ENCODE data around the gene SIGLEC6.

The SIGLEC6 gene

DNA sequence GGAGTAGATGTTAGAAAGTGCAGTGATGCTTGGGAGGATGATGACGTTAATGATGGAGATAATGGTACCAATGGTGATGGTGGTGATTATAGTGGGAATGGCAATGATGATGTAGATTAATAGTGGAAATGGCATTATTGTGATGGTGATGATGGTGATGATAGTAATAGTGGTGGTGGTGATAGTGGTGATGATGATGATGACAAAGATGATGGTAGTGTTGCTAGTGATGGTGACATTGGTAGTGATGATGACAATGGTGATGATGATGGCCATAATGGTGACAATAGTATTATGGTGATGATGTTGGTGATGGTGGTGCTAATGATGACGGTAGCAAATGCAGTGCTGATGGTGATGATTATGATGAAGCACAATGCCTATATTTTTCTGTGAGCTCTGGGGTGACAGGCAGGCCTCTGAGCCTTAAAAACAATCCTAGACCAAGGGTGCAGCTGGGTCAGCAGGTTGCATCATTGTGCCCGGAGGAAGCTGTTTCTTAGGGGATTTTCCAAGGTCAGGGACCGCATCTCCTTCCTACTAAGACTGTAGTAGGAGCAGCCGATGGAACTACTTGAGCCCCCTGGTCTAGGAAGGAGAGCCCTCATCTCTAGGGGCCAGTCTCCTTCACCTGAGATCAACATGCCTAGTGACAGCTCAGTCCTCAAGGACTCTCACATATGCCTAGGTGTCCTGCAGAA, 45.4 kb downstream of the SIGLEC6 start:
- H2AFZ ChIP-seq (ENCODE audit: low read depth): no peak overlapping the region
- H3K27me3 ChIP-seq (ENCODE audit: insufficient read depth, low read depth): no peaks in the 10 kb centered on the region
- no peak overlapping the region for H3K27ac ChIP-seq
- no peak overlapping the region for H3K4me3 ChIP-seq (IDR thresholded peaks at IDR 0.05; ENCODE audit: insufficient read depth, low read depth, low read length)
- TF ChIP-seq, protein P1, sequence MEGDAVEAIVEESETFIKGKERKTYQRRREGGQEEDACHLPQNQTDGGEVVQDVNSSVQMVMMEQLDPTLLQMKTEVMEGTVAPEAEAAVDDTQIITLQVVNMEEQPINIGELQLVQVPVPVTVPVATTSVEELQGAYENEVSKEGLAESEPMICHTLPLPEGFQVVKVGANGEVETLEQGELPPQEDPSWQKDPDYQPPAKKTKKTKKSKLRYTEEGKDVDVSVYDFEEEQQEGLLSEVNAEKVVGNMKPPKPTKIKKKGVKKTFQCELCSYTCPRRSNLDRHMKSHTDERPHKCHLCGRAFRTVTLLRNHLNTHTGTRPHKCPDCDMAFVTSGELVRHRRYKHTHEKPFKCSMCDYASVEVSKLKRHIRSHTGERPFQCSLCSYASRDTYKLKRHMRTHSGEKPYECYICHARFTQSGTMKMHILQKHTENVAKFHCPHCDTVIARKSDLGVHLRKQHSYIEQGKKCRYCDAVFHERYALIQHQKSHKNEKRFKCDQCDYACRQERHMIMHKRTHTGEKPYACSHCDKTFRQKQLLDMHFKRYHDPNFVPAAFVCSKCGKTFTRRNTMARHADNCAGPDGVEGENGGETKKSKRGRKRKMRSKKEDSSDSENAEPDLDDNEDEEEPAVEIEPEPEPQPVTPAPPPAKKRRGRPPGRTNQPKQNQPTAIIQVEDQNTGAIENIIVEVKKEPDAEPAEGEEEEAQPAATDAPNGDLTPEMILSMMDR (conservative IDR thresholded peaks at IDR 0.05; ENCODE audit: low read depth, low read length): no peak
- H4K20me1 ChIP-seq (ENCODE audit: insufficient read depth): no peaks in the 10 kb centered on the region
- no peaks in the 10 kb centered on the region for H3K79me2 ChIP-seq (ENCODE audit: insufficient read depth, low read depth)
- no peak overlapping the region for H3K9ac ChIP-seq
- H3K36me3 ChIP-seq (ENCODE audit: insufficient read depth): no peaks in the 10 kb centered on the region
- H3K4me1 ChIP-seq (ENCODE audit: low read depth, poor library complexity, severe bottlenecking): no peaks in the 10 kb centered on the region
- no peak overlapping the region for H3K4me2 ChIP-seq

DNA sequence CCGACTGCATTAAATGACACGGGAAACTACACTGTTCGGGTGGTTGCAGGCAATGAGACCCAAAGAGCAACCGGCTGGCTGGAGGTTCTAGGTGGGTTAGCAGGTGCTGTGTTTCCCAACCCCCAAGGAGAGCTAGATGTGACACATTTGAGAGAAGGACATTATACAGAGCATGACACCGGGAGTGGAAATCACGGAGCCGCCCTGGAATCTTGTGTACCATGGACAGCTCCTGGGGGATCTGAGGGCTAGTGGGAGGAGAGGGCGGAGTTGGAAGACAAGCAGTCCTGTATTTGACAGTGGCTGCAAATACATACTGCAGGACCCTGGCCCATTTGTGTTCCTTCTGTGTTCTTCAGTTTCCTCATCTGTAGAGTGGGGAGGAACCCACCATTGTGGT, 50.9 kb downstream of the SIGLEC6 start:
- Histone ChIP-seq H3K9ac (no peak overlapping the region), H3K27me3 (ENCODE audit: insufficient read depth, low read depth) (no peaks in the 10 kb centered on the region), H3K4me3 (IDR thresholded peaks at IDR 0.05; ENCODE audit: insufficient read depth, low read depth, low read length) (no peak overlapping the region), H3K79me2 (ENCODE audit: insufficient read depth, low read depth) (no peaks in the 10 kb centered on the region), H4K20me1 (ENCODE audit: insufficient read depth) (no peaks in the 10 kb centered on the region), H3K4me1 (ENCODE audit: low read depth, poor library complexity, severe bottlenecking) (no peaks in the 10 kb centered on the region), H3K4me2 (no peak overlapping the region), H2AFZ (ENCODE audit: low read depth) (no peak overlapping the region), H3K27ac (no peak overlapping the region), H3K36me3 (ENCODE audit: insufficient read depth) (no peaks in the 10 kb centered on the region)
- TF ChIP-seq, protein P1 (conservative IDR thresholded peaks at IDR 0.05; ENCODE audit: low read depth, low read length): no peak

DNA sequence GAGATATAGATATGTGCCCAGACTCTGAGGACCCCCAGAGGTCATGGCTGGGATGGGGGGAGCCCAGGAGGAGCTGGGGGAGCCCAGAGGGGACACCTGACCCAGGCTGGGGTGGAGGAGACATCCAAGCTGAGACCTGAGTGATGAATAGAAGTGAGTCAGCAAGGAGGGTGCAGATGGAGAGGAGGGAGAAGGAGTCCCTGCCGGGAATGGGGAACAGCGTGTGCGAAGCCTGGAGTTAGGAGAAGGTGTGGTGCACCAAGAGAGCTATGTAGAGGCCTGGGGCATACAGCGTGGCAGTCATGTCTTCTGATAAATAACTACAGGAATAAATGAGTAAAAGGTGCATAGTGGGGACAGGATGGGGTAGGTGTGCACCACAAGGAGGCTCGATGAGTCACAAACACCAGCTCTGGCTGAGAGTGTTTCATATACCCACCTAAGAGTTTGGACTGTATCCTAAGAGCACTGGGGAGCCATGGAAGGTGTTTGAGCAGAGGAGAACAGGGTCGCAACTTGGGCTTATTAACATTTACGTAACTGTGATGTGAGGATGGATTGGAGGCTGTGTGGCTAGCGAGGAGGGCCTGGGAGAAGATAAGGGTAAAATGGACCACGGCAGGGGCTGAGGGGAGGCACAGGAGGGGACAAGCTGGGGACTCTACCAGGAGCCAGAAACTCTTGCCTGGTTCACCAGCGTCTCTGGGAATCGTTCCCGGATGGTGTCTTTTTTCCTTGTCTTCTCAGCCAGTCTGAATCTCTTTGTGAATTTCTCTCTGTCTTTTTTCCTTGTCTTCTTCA, 51.7 kb downstream of the SIGLEC6 start:
- no peak overlapping the region for H3K27ac ChIP-seq
- H3K36me3 ChIP-seq (ENCODE audit: insufficient read depth): no peaks in the 10 kb centered on the region
- no peak overlapping the region for H2AFZ ChIP-seq (ENCODE audit: low read depth)
- no peak overlapping the region for H3K9ac ChIP-seq
- H3K79me2 ChIP-seq (ENCODE audit: insufficient read depth, low read depth): no peaks in the 10 kb centered on the region
- no peak overlapping the region for H3K4me2 ChIP-seq
- no peaks in the 10 kb centered on the region for H4K20me1 ChIP-seq (ENCODE audit: insufficient read depth)
- H3K4me1 ChIP-seq (ENCODE audit: low read depth, poor library complexity, severe bottlenecking): no peaks in the 10 kb centered on the region
- TF ChIP-seq, protein P1 (conservative IDR thresholded peaks at IDR 0.05; ENCODE audit: low read depth, low read length): no peak
- H3K4me3 ChIP-seq (IDR thresholded peaks at IDR 0.05; ENCODE audit: insufficient read depth, low read depth, low read length): no peak overlapping the region
- H3K27me3 ChIP-seq (ENCODE audit: insufficient read depth, low read depth): no peaks in the 10 kb centered on the region

DNA sequence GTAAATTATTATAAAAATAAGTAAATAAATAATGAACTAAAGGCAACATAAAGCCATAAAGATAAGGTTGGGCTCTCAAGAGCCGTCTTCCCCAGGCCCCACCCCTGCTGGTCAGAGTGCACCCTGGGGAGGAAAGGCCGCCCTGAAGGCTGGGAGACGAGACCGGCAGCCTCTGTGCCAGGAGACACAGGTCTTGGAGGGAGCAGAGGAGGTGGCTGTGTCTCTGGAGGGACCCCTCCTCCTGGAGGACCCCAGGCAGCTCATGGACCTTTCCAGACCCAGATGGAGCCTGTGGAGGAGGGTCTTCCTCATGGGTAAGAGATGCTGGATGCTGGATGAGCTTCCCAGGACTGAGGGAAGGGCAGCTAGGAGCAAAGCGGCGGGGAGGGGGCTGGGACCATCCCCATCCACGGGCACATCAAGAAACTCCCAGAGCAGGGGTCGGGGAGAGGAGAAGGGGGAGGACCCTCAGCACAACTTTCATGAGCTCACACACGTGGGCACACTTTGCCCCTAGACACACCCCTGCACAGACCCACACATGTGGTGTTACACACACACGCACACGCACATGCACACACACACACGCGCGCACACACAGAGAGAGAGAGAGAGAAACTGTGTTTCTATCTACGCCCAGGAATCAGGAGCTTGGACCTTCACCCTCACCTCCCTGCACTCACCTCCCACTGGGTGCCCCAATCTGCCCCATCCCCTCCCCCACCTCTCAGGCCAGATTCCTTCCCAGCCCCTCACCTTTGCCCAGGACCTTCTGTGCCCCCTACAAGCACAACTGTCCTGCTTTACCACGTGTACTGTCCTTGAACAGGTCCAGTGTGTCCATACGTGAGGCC, 52.9 kb downstream of the SIGLEC6 start, which contains the start of gene CEACAM18:
TSS of gene CEACAM18 (plus strand) at position 159 of the 854 bp plus-strand sequence.
- no peak within 1 kb of the TSS for H3K4me3 ChIP-seq (IDR thresholded peaks at IDR 0.05; ENCODE audit: insufficient read depth, low read depth, low read length)
- TF ChIP-seq, protein P1 (conservative IDR thresholded peaks at IDR 0.05; ENCODE audit: low read depth, low read length): no peak
- H3K27me3 ChIP-seq (ENCODE audit: insufficient read depth, low read depth): no peaks in the 10 kb centered on the region
- H2AFZ ChIP-seq (ENCODE audit: low read depth): no peak within 1 kb of the TSS
- H3K79me2 ChIP-seq (ENCODE audit: insufficient read depth, low read depth): no peaks in the 10 kb centered on the region
- H4K20me1 ChIP-seq (ENCODE audit: insufficient read depth): no peaks in the 10 kb centered on the region
- H3K9ac ChIP-seq: no peak within 1 kb of the TSS
- H3K36me3 ChIP-seq (ENCODE audit: insufficient read depth): no peaks in the 10 kb centered on the region
- no peaks in the 10 kb centered on the region for H3K4me1 ChIP-seq (ENCODE audit: low read depth, poor library complexity, severe bottlenecking)
- H3K4me2 ChIP-seq: no peak within 1 kb of the TSS
- no peak within 1 kb of the TSS for H3K27ac ChIP-seq

Measured in KMS-11 (cell line).